H1 (cell line): ENCODE results near the gene GRK5. TPM values are rescaled to one million over a fixed set of nuclear protein-coding genes. Genes with fewer than 3 reads are reported as not detected.

Experiments
- CTCF ChIA-PET: fragments of 300-600 bp; sonication (Branson Sonifier 250); formaldehyde crosslinking; loops from one replicate; lab custom pipeline; 2021; ENCODE audit not compliant: partially characterized antibody; lab: Charles Lee
- POLR2A ChIA-PET: fragments of 300-600 bp; sonication (Branson Sonifier 250); formaldehyde crosslinking; loops from one replicate; lab custom pipeline; 2021; ENCODE audit warnings: inconsistent platforms; ENCODE audit not compliant: partially characterized antibody; lab: Charles Lee
- DNase-seq, 2 experiments: peaks; one replicate each; pipeline versions ENCODE4 v3.0.0 to v3.0.0-alpha.2; 2010 to 2022; ENCODE audit warnings: low spot score in 2 of 2, low read depth in 1 of 2, mixed read lengths in 1 of 2
- FAIRE-seq: peaks from 2 replicates; lab custom pipeline; 2011; peaks lifted over from hg19 to GRCh38; lab: Jason Lieb, UNC
- H2AFZ ChIP-seq: 2 replicates; pipeline ENCODE4 v1.8.1; 2012; ENCODE audit warnings: low read length, inconsistent platforms
- H2AK5ac ChIP-seq: 2 replicates; pipeline ENCODE4 v1.6.1; 2013; ENCODE audit warnings: low read depth, low read length
- H2BK120ac ChIP-seq: replicated peaks from 2 replicates; pipeline ENCODE3; 2013; ENCODE audit warnings: low read depth, low read length, inconsistent platforms
- H2BK12ac ChIP-seq: 2 replicates; pipeline ENCODE4 v1.6.1; 2013; ENCODE audit warnings: low read depth, low read length
- H2BK15ac ChIP-seq: 2 replicates; pipeline ENCODE4 v1.6.1; 2013; ENCODE audit warnings: low read length
- H2BK20ac ChIP-seq: 2 replicates; pipeline ENCODE4 v1.6.1; 2013; ENCODE audit warnings: low read length
- H2BK5ac ChIP-seq: 2 replicates; pipeline ENCODE4 v1.6.1; 2013; ENCODE audit warnings: low read depth, low read length
- H3K14ac ChIP-seq: 2 replicates; pipeline ENCODE4 v1.6.1; 2013; ENCODE audit warnings: inconsistent platforms; ENCODE audit not compliant: insufficient read length
- H3K18ac ChIP-seq: 2 replicates; pipeline ENCODE4 v1.6.1; 2013; ENCODE audit warnings: low read length; ENCODE audit errors: extremely low read depth
- H3K23ac ChIP-seq: 2 replicates; pipeline ENCODE4 v1.6.1; 2013; ENCODE audit warnings: inconsistent platforms; ENCODE audit not compliant: insufficient read length
- H3K23me2 ChIP-seq: 2 replicates; pipeline ENCODE4 v1.6.1; 2013; ENCODE audit warnings: low read depth, low read length
- H3K27ac ChIP-seq: 2 replicates; pipeline ENCODE4 v1.6.1; 2011; ENCODE audit warnings: low read depth, low read length, inconsistent platforms
- H3K27me3 ChIP-seq, 4 experiments: replicated peaks in 1 of 4; 1 replicate in 1 of 4; 2 replicates in 3 of 4; pipeline versions ENCODE4 v1.6.1 to v1.8.1; 2011 to 2013; ENCODE audit warnings: low read length in 3 of 4, mild to moderate bottlenecking in 3 of 4, inconsistent platforms in 2 of 4, mixed read lengths in 2 of 4, moderate library complexity in 1 of 4; ENCODE audit not compliant: control insufficient read depth in 3 of 4, insufficient read depth in 3 of 4; ENCODE audit errors: extremely low read depth in 1 of 4
- H3K36me3 ChIP-seq, 4 experiments: 2 replicates each; pipeline versions ENCODE4 v1.6.1 to v1.8.1; 2011 to 2013; ENCODE audit warnings: mild to moderate bottlenecking in 4 of 4, low read length in 3 of 4, moderate library complexity in 2 of 4, control low read depth in 1 of 4, inconsistent platforms in 1 of 4; ENCODE audit not compliant: insufficient read depth in 4 of 4, control insufficient read depth in 2 of 4
- H3K4ac ChIP-seq: replicated peaks from 2 replicates; pipeline ENCODE3; 2013; ENCODE audit warnings: low read length, low read depth, mixed read lengths, inconsistent platforms; ENCODE audit not compliant: insufficient read length
- H3K4me1 ChIP-seq, 4 experiments: replicated peaks in 1 of 4; 1 replicate in 1 of 4; 2 replicates in 3 of 4; pipeline versions ENCODE4 v1.6.1 to v1.8.1; 2011 to 2013; ENCODE audit warnings: low read length in 3 of 4, inconsistent platforms in 2 of 4, mixed read lengths in 1 of 4; ENCODE audit not compliant: insufficient read depth in 4 of 4, control insufficient read depth in 3 of 4
- H3K4me2 ChIP-seq, 2 experiments: 2 replicates each; pipeline versions ENCODE4 v1.6.1 to v1.8.1; 2011 to 2013; ENCODE audit warnings: low read depth in 2 of 2, low read length in 2 of 2, control low read depth in 1 of 2, inconsistent platforms in 1 of 2, mild to moderate bottlenecking in 1 of 2; ENCODE audit not compliant: insufficient read depth in 1 of 2
- H3K4me3 ChIP-seq, 4 experiments: fragments of 200-600, 300-600 bp in 1 of 4; sonication (generic), shearing (Covaris generic), sonication (Bioruptor Twin) in 1 of 4; 2 replicates each; pipeline versions ENCODE4 v1.5.1 to v1.8.1; 2011 to 2016; ENCODE audit warnings: low read length in 4 of 4, low read depth in 3 of 4, control low read depth in 2 of 4, inconsistent platforms in 2 of 4, mild to moderate bottlenecking in 2 of 4, mixed read lengths in 1 of 4, moderate library complexity in 1 of 4; ENCODE audit not compliant: insufficient read depth in 2 of 4; ENCODE audit errors: extremely low read depth in 1 of 4
- H3K56ac ChIP-seq: replicated peaks from 2 replicates; pipeline ENCODE3; 2013; ENCODE audit warnings: low read depth, mild to moderate bottlenecking, mixed read lengths, low read length, inconsistent platforms; ENCODE audit not compliant: insufficient read length
- H3K79me1 ChIP-seq: 2 replicates; pipeline ENCODE4 v1.6.1; 2013; ENCODE audit warnings: low read depth, low read length, control low read depth
- H3K79me2 ChIP-seq, 2 experiments: 2 replicates each; pipeline versions ENCODE4 v1.6.1 to v1.8.1; 2012 to 2013; ENCODE audit warnings: low read length in 2 of 2, mild to moderate bottlenecking in 2 of 2, inconsistent platforms in 1 of 2; ENCODE audit not compliant: insufficient read depth in 2 of 2, control insufficient read depth in 1 of 2
- H3K9ac ChIP-seq, 4 experiments: replicated peaks in 1 of 4; 1 replicate in 1 of 4; 2 replicates in 3 of 4; pipeline versions ENCODE4 v1.6.1 to v1.8.1; 2011 to 2013; ENCODE audit warnings: low read depth in 3 of 4, low read length in 3 of 4, control low read depth in 2 of 4, mild to moderate bottlenecking in 2 of 4, moderate library complexity in 2 of 4, inconsistent platforms in 1 of 4; ENCODE audit errors: extremely low read depth in 1 of 4
- H3K9me3 ChIP-seq, 2 experiments: 2 replicates each; pipeline versions ENCODE4 v1.6.1 to v1.8.1; 2012 to 2013; ENCODE audit warnings: mild to moderate bottlenecking in 2 of 2, moderate library complexity in 2 of 2, control low read depth in 1 of 2, inconsistent platforms in 1 of 2, low read depth in 1 of 2, low read length in 1 of 2, mixed read lengths in 1 of 2; ENCODE audit not compliant: insufficient read depth in 2 of 2
- H4K20me1 ChIP-seq, 2 experiments: replicated peaks in 1 of 2; 2 replicates each; pipeline versions ENCODE3 to v1.8.1; 2011 to 2013; ENCODE audit warnings: inconsistent platforms in 2 of 2, low read length in 2 of 2, mild to moderate bottlenecking in 1 of 2; ENCODE audit not compliant: insufficient read depth in 2 of 2, control insufficient read depth in 1 of 2
- H4K5ac ChIP-seq: 2 replicates; pipeline ENCODE4 v1.6.1; 2013; ENCODE audit warnings: low read length, low read depth, mixed read lengths, inconsistent platforms; ENCODE audit not compliant: insufficient read length
- H4K8ac ChIP-seq: 2 replicates; pipeline ENCODE4 v1.8.0; 2013; ENCODE audit warnings: mild to moderate bottlenecking, moderate library complexity, low read length, inconsistent platforms; ENCODE audit not compliant: insufficient read depth; ENCODE audit errors: extremely low read depth
- H4K91ac ChIP-seq: replicated peaks from 2 replicates; pipeline ENCODE3; 2013; ENCODE audit warnings: low read length, mixed read lengths, inconsistent platforms; ENCODE audit not compliant: insufficient read length
- KDM5A ChIP-seq: fragments of 200-600 bp; IDR thresholded peaks from 2 replicates; pipeline ENCODE4 v1.7.1; 2012; ENCODE audit warnings: mild to moderate bottlenecking, low read length, inconsistent platforms, mixed read lengths
- RAD21 ChIP-seq, 2 experiments: IDR thresholded peaks in 1 of 2; conservative IDR thresholded peaks in 1 of 2; 2 replicates each; pipeline ENCODE4 v1.6.1; 2011; ENCODE audit warnings: low read depth in 2 of 2, low read length in 2 of 2, improper control_type of control experiment in 1 of 2, inconsistent platforms in 1 of 2, mild to moderate bottlenecking in 1 of 2, moderate library complexity in 1 of 2
- WGBS, 2 experiments: shearing (Covaris generic) in 1 of 2; methylation state at CpG; one replicate each; pipeline versions ENCODE4 v1.1.6 to v1.1.7; 2013 to 2015; ENCODE audit warnings: low lambda C conversion rate in 2 of 2, mixed read lengths in 2 of 2, inconsistent platforms in 1 of 2, low coverage in 1 of 2, missing lambda C conversion rate in 1 of 2; ENCODE audit not compliant: insufficient replicate concordance in 2 of 2, insufficient coverage in 1 of 2, insufficient read length in 1 of 2; ENCODE audit errors: extremely low coverage in 1 of 2, missing lambda C conversion rate in 1 of 2; 5-methylcytosine and 5-hydroxymethylcytosine counted together
- polyA plus RNA-seq, 7 experiments: library from polyadenylated mRNA; depleted of rRNA in 3 of 7; stranded (reverse) in 5 of 7; unstranded in 2 of 7; fragments of >200 nt in 5 of 7; fragments of 200-250 nt in 2 of 7; gene quantifications; 1 replicate in 5 of 7; 2 replicates in 1 of 7; 4 replicates in 1 of 7; pipeline versions ENCODE4 v1.2.1 to v1.2.3, GENCODE V29; 2011 to 2013; ENCODE audit warnings: missing spikeins in 2 of 7, mixed read lengths in 2 of 7
- total RNA-seq: library from RNA; stranded (reverse); fragmentation: NEBNext Ultra II Directional; extraction: Animal tissue kit (Norgen Biotek cat#: 25700); gene quantifications from 2 replicates; pipeline ENCODE4 v1.2.1, GENCODE V29; 2021

Gene GRK5
- total and polyA plus RNA-seq, 2 of the 8 experiments (the other 6 are each of a cell fraction or from before 2014, with no cell fraction given) = 0.54 to 2.5 TPM

DNA sequence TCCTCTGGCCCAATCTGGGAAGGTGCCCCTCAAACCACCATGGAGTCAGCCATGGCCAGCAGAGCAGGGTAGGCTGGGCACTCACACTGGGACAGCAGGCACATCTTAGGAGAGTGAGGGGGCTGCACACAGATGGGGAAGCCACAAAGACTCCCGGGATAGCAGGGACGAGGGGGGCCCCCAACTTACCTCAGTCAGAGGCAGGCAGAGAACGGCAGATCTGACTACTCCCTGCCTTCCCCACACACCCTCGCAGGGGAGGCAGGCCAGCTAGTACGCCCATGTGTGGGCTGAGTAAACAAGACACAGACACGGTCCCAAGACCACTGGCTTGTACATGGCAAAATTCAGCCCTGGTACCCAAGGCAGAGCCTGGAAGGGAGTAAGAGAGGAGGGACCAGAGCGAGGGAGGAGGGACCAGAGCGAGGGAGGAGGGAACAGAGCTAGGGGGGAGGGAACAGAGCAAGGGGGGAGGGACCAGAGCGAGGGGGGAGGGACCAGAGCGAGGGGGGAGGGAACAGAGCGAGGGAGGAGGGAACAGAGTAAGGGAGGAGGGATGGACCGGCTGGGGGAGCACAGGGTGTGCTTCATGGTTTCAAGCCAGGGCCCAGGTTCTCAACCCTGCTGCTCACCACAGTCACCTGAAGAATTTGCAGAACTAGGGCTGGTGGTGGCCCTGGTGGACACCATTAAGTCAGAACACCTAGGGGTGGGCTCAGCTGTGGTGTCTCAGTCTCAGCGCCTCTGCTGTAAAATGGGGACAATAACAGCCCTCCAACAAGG is 261.4 kb downstream of the GRK5 start:
- Histone ChIP-seq H3K27ac (no peak overlapping the region), H3K27me3 (peaks cover 0 to 5% (median 4%) of the 10 kb centered on the region in 4 experiments; a peak in 3 of 7 replicates), H2BK15ac (no peak overlapping the region), H4K20me1 (no peaks in the 10 kb centered on the region), H2BK5ac (no peak overlapping the region), H2BK120ac (no peak overlapping the region), H3K79me2 (no peaks in the 10 kb centered on the region)
- POLR2A ChIA-PET = no interaction called here
- TF ChIP-seq RAD21 (IDR thresholded peaks at IDR 0.05 in 1 of 2, conservative IDR thresholded peaks at IDR 0.05 in 1 of 2; ENCODE audit: low read depth in 2 of 2, low read length in 2 of 2) (no peak), KDM5A (no peak)
- TF ChIP-seq, all 59 proteins: peak for 0
- H4K91ac ChIP-seq = no peak overlapping the region
- H3K4ac ChIP-seq = no peak overlapping the region
- H3K56ac ChIP-seq = no peak overlapping the region
- H2AK5ac ChIP-seq = no peak overlapping the region
- H3K9me3 ChIP-seq = no peaks in the 10 kb centered on the region
- no peak overlapping the region for H3K4me2 ChIP-seq
- no peaks in the 10 kb centered on the region for H3K4me1 ChIP-seq
- no peak overlapping the region for H3K23ac ChIP-seq
- H3K36me3 ChIP-seq = no peaks in the 10 kb centered on the region
- H3K18ac ChIP-seq = no peak overlapping the region
- FAIRE-seq = no peak
- H3K9ac ChIP-seq = no peak overlapping the region
- H4K8ac ChIP-seq = no peak overlapping the region
- 80% methylated on average over 9 of the region's 13 CpGs; no CpG with 5 or more reads in 1 of the 2 experiments for WGBS, 2 experiments
- no peak for DNase-seq
- H2AFZ ChIP-seq = no peak overlapping the region
- H3K4me3 ChIP-seq = no peak overlapping the region
- no peak overlapping the region for H2BK12ac ChIP-seq
- no peak overlapping the region for H2BK20ac ChIP-seq
- CTCF ChIA-PET = interaction anchor here (2.0 kb wide), 1 partner anchor 20 kb away, joined by 8 read pairs; no protein-coding TSS in a partner anchor
- no peak overlapping the region for H4K5ac ChIP-seq
- peaks cover 7% of the 10 kb centered on the region; the same call in 1 of the 2 replicates for H3K23me2 ChIP-seq
- no peak overlapping the region for H3K14ac ChIP-seq
- no peaks in the 10 kb centered on the region for H3K79me1 ChIP-seq
